GM19372 (cell line): ENCODE data around the gene FCER1A.

ENCODE experiments used
- ATAC-seq: cut with Tn5 transposase; IDR thresholded peaks from one replicate; pipeline ENCODE4 v1.9.1; 2021; ENCODE audit warnings: mild to moderate bottlenecking, low read depth, moderate library complexity; ENCODE audit not compliant: unreplicated experiment

Gene FCER1A

GRCh38 chr1:159302095-159302494 is at the start of gene FCER1A:
Gene FCER1A (plus strand): TSS chr1:159302336. CDS start chr1:159302365, 29 bp downstream.
- ATAC-seq, result no peak

GRCh38 chr1:159261311-159261710 is 40.8 kb upstream of the FCER1A start:
- ATAC-seq, result no peak

GRCh38 chr1:159261721-159262494 is 40.2 kb upstream of the FCER1A start:
- no peak for ATAC-seq

- ATAC-seq, result no peak
Measured at GRCh38 chr1:159266832-159267231, 35.3 kb upstream of the FCER1A start.

GRCh38 chr1:159274631-159275030 is 27.5 kb upstream of the FCER1A start:
- ATAC-seq, result no peak

GRCh38 chr1:159275891-159276290 is 26.2 kb upstream of the FCER1A start:
- no peak for ATAC-seq

- ATAC-seq, result no peak
Measured at GRCh38 chr1:159279773-159280172, 22.4 kb upstream of the FCER1A start.

GRCh38 chr1:159282118-159282517 is 20.0 kb upstream of the FCER1A start:
- ATAC-seq, result no peak

- ATAC-seq, result no peak
Measured at GRCh38 chr1:159289060-159289459, 13.1 kb upstream of the FCER1A start.

- no peak for ATAC-seq
Measured at GRCh38 chr1:159291424-159291823, 10.7 kb upstream of the FCER1A start.

- no peak for ATAC-seq
Measured at GRCh38 chr1:159296706-159297375, 5.3 kb upstream of the FCER1A start.

GRCh38 chr1:159300146-159300545 is 2.0 kb upstream of the FCER1A start:
- ATAC-seq, result no peak

- ATAC-seq, result no peak
Measured at GRCh38 chr1:159307346-159308020, 5.3 kb downstream of the FCER1A start.

GRCh38 chr1:159311679-159312078 is 9.5 kb downstream of the FCER1A start:
- ATAC-seq, result no peak

- no peak for ATAC-seq
Measured at GRCh38 chr1:159315381-159315780, 13.2 kb downstream of the FCER1A start.

- no peak for ATAC-seq
Measured at GRCh38 chr1:159318784-159319551, 16.8 kb downstream of the FCER1A start.

GRCh38 chr1:159334797-159335196 is 32.7 kb downstream of the FCER1A start:
- ATAC-seq, result no peak

- no peak for ATAC-seq
Measured at GRCh38 chr1:159338018-159338417, 35.9 kb downstream of the FCER1A start.

GRCh38 chr1:159339536-159339935 is 37.4 kb downstream of the FCER1A start:
- no peak for ATAC-seq

GRCh38 chr1:159341736-159342135 is 39.6 kb downstream of the FCER1A start:
- no peak for ATAC-seq
